BLaER1 (cell line): ENCODE measurements around the gene CXCR5.

Source experiments
- H3K27ac ChIP-seq: shearing (Covaris generic); formaldehyde crosslinking; 2 replicates; pipeline ENCODE4 v1.8.1; 2022
- H3K27me3 ChIP-seq: shearing (Covaris generic); formaldehyde crosslinking; 2 replicates; pipeline ENCODE4 v1.8.1; 2022
- H3K36me3 ChIP-seq: shearing (Covaris generic); formaldehyde crosslinking; 2 replicates; pipeline ENCODE4 v1.8.1; 2022
- H3K4me1 ChIP-seq: shearing (Covaris generic); formaldehyde crosslinking; 2 replicates; pipeline ENCODE4 v1.8.1; 2022
- H3K4me2 ChIP-seq: shearing (Covaris generic); formaldehyde crosslinking; 2 replicates; pipeline ENCODE4 v1.8.1; 2022
- H3K4me3 ChIP-seq: shearing (Covaris generic); formaldehyde crosslinking; 2 replicates; pipeline ENCODE4 v1.8.1; 2022
- H3K9ac ChIP-seq: shearing (Covaris generic); formaldehyde crosslinking; 2 replicates; pipeline ENCODE4 v1.8.1; 2022
- H3K9me3 ChIP-seq: shearing (Covaris generic); formaldehyde crosslinking; 2 replicates; pipeline ENCODE4 v1.8.1; 2022
- H4K20me1 ChIP-seq: shearing (Covaris generic); formaldehyde crosslinking; 2 replicates; pipeline ENCODE4 v1.8.1; 2022
- Cebpa-rat ChIP-seq: shearing (Covaris generic); IDR thresholded peaks from 2 replicates; pipeline ENCODE4 v1.8.1; 2022

Gene CXCR5

GRCh38 chr11:118886681-118887111 is 3.0 kb downstream of the CXCR5 start:
- Histone ChIP-seq H3K9ac (no peak overlapping the region), H3K4me1 (peaks cover 27% of the 10 kb centered on the region), H3K4me3 (no peak overlapping the region), H3K4me2 (peak overlapping the region; percentile 52), H4K20me1 (no peaks in the 10 kb centered on the region), H3K27me3 (no peaks in the 10 kb centered on the region), H3K27ac (no peak overlapping the region), H3K9me3 (no peaks in the 10 kb centered on the region), H3K36me3 (no peaks in the 10 kb centered on the region)
- no peak for TF ChIP-seq Cebpa-rat

- Histone ChIP-seq H3K4me2 (peak overlapping the region; percentile 52), H3K27me3 (no peaks in the 10 kb centered on the region), H4K20me1 (no peaks in the 10 kb centered on the region), H3K4me1 (peaks cover 27% of the 10 kb centered on the region), H3K9me3 (no peaks in the 10 kb centered on the region), H3K9ac (no peak overlapping the region), H3K36me3 (no peaks in the 10 kb centered on the region), H3K4me3 (no peak overlapping the region), H3K27ac (no peak overlapping the region)
- no peak for TF ChIP-seq Cebpa-rat
Observed at GRCh38 chr11:118887206-118887605, 3.5 kb downstream of the CXCR5 start.

DNA sequence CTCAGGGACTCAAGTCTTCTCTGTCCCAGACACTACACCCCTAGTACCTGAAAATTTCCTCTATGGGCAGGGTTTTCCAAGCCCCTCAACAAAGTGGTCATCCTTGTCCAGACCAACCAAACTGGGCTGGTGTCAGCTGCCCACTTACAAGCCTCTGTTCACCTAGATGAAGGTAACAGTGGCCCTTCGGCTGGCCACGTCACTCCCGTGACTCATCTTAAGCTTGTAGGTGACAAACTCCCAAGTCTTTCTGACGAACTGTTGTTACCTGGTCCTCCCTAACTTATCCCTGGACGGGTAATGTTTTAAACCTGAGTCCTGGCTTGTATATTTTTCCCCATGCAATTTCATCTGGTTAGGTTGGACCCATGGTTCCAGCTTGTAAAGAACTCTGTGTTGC is 4.7 kb downstream of the CXCR5 start:
- Histone ChIP-seq H3K9ac (no peak overlapping the region), H3K4me2 (no peak overlapping the region), H3K27me3 (no peaks in the 10 kb centered on the region), H3K36me3 (no peaks in the 10 kb centered on the region), H3K9me3 (no peaks in the 10 kb centered on the region), H4K20me1 (no peaks in the 10 kb centered on the region), H3K4me3 (no peak overlapping the region), H3K4me1 (peaks cover 30% of the 10 kb centered on the region), H3K27ac (no peak overlapping the region)
- TF ChIP-seq Cebpa-rat: no peak

GRCh38 chr11:118889797-118890196 is 6.1 kb downstream of the CXCR5 start:
- H3K9me3 ChIP-seq: no peaks in the 10 kb centered on the region
- H3K27ac ChIP-seq: no peak overlapping the region
- no peaks in the 10 kb centered on the region for H3K27me3 ChIP-seq
- H3K4me3 ChIP-seq: no peak overlapping the region
- no peak overlapping the region for H3K4me2 ChIP-seq
- TF ChIP-seq Cebpa-rat: no peak
- no peaks in the 10 kb centered on the region for H3K36me3 ChIP-seq
- H3K9ac ChIP-seq: no peak overlapping the region
- peaks cover 38% of the 10 kb centered on the region for H3K4me1 ChIP-seq
- H4K20me1 ChIP-seq: no peaks in the 10 kb centered on the region

- H4K20me1 ChIP-seq: no peaks in the 10 kb centered on the region
- 0 out of 2 replicates have a peak overlapping the region, but pooled peaks have one; percentile 29 for H3K9ac ChIP-seq
- H3K27ac ChIP-seq: 0 out of 2 replicates have a peak overlapping the region, but pooled peaks have one; percentile 41
- no peaks in the 10 kb centered on the region for H3K27me3 ChIP-seq
- TF ChIP-seq Cebpa-rat: no peak
- no peaks in the 10 kb centered on the region for H3K9me3 ChIP-seq
- peak overlapping the region; percentile 81 for H3K4me2 ChIP-seq
- H3K4me1 ChIP-seq: peaks cover 54% of the 10 kb centered on the region
- no peak overlapping the region for H3K4me3 ChIP-seq
- no peaks in the 10 kb centered on the region for H3K36me3 ChIP-seq
Observed at GRCh38 chr11:118892514-118892913, 8.8 kb downstream of the CXCR5 start.

GRCh38 chr11:118892964-118893363 is 9.3 kb downstream of the CXCR5 start:
- H4K20me1 ChIP-seq: no peaks in the 10 kb centered on the region
- H3K27ac ChIP-seq: peak overlapping the region; percentile 41
- peaks cover 55% of the 10 kb centered on the region for H3K4me1 ChIP-seq
- no peaks in the 10 kb centered on the region for H3K36me3 ChIP-seq
- 0 out of 2 replicates have a peak overlapping the region, but pooled peaks have one; percentile 29 for H3K9ac ChIP-seq
- no peaks in the 10 kb centered on the region for H3K27me3 ChIP-seq
- H3K9me3 ChIP-seq: no peaks in the 10 kb centered on the region
- H3K4me3 ChIP-seq: no peak overlapping the region
- no peak for TF ChIP-seq Cebpa-rat
- H3K4me2 ChIP-seq: peak overlapping the region; percentile 81

- Histone ChIP-seq H3K27ac (peak overlapping the region; percentile 77; the same call in 1 of the 2 replicates), H3K4me2 (peak overlapping the region; percentile 81), H3K36me3 (peaks cover 4% of the 10 kb centered on the region), H3K27me3 (no peaks in the 10 kb centered on the region), H3K4me1 (peaks cover 62% of the 10 kb centered on the region), H4K20me1 (no peaks in the 10 kb centered on the region), H3K9me3 (no peaks in the 10 kb centered on the region), H3K9ac (no peak overlapping the region), H3K4me3 (no peak overlapping the region)
- TF ChIP-seq Cebpa-rat: no peak
Observed at GRCh38 chr11:118893662-118894061, 10.0 kb downstream of the CXCR5 start.

- Histone ChIP-seq H3K9ac (no peak overlapping the region), H4K20me1 (no peaks in the 10 kb centered on the region), H3K27me3 (no peaks in the 10 kb centered on the region), H3K9me3 (no peaks in the 10 kb centered on the region), H3K36me3 (peaks cover 9% of the 10 kb centered on the region), H3K4me1 (peaks cover 67% of the 10 kb centered on the region), H3K27ac (peak overlapping the region; percentile 77; the same call in 1 of the 2 replicates), H3K4me2 (peak overlapping the region; percentile 81), H3K4me3 (no peak overlapping the region)
- TF ChIP-seq Cebpa-rat: no peak
Observed at GRCh38 chr11:118894192-118894591, 10.5 kb downstream of the CXCR5 start.

GRCh38 chr11:118895093-118896039 is 11.7 kb downstream of the CXCR5 start:
- no peaks in the 10 kb centered on the region for H3K9me3 ChIP-seq
- H3K9ac ChIP-seq: peak overlapping the region; percentile 59
- H4K20me1 ChIP-seq: no peaks in the 10 kb centered on the region
- peak overlapping the region; percentile 81 for H3K4me2 ChIP-seq
- peak overlapping the region; percentile 77 for H3K27ac ChIP-seq
- peaks cover 79% of the 10 kb centered on the region for H3K4me1 ChIP-seq
- H3K4me3 ChIP-seq: no peak overlapping the region
- H3K27me3 ChIP-seq: no peaks in the 10 kb centered on the region
- H3K36me3 ChIP-seq: peaks cover 19% of the 10 kb centered on the region
- no peak for TF ChIP-seq Cebpa-rat

DNA sequence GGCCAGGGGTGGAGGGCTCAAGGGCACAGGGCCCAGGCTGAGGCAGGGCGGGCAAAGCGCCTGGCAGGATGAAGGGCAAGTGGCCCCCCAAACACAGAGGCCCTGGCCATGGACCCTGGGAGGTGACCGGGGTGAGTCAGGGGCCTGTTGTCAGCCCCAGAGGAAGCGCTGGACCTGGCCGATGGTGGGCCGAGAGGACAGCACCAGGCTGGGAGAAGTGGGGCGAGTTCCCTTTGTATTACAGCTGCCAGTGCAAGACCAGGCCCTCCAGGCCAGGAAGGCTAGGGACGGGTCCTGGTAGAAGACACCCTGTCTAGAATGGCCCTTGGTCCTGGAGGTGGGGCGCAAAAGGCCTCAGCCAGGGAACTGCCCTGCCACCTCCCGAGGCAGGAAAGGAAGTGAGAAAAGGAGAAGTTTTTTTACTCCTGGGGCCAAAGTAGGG is 12.8 kb downstream of the CXCR5 start:
- no peak for TF ChIP-seq Cebpa-rat
- Histone ChIP-seq H3K4me1 (peaks cover 90% of the 10 kb centered on the region), H3K27me3 (no peaks in the 10 kb centered on the region), H4K20me1 (no peaks in the 10 kb centered on the region; the same call in 1 of the 2 replicates), H3K27ac (peak overlapping the region; percentile 77), H3K4me3 (no peak overlapping the region), H3K4me2 (peak overlapping the region; percentile 81), H3K9me3 (no peaks in the 10 kb centered on the region), H3K36me3 (peaks cover 30% of the 10 kb centered on the region), H3K9ac (peak overlapping the region; percentile 59)
